Measurements from ENCODE around the gene SLC25A23.

The SLC25A23 gene

DNA sequence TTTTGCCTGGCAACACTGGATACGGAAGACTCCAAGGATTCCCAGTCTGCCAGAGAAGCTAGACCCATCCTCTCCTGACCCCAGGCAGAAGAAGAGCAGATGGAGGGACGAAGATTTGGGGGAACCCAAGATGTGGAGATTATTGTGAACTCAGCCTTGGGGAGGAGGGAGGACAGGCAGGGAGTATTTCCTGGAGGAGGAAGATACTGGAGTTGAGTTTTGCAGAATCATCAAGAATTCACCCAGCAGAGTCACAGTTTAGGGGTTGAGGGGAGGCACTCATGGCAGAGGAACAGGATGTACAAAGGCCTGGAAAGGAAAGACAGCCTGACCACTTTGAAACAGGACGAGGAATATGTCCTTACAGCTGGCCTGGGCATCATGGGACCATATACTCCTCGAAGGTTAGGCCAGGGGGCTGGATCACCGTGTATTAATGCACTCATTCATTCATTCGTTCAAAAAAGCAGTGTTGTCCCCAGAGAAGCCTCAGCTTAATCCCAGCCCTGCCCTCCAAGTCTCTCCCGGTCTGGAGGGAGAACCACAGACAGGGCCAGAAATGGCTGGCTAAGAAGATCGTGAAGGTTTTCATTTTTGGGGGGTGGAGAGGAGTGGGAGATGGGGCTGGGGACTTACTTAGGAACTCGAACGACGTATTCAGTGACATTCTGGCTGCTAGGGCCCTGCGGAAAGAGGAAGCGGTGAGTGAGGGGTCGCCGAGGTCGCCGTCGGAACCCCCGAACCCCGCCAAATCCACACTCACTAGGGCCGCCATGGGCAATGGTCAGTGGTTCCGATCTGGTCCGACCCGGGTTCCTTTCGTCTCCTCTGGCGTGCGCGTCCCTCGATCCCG is 67.1 kb downstream of the SLC25A23 start:
- no peaks in the 10 kb centered on the region for H4K20me1 ChIP-seq (ENCODE audit: insufficient read depth)
- H3K27ac ChIP-seq: peak overlapping the region; percentile 75

More for the DNA sequence above, 67.1 kb downstream of the SLC25A23 start:
- Histone ChIP-seq H3K4me2 (peak overlapping the region; percentile 68), H3K36me3 (ENCODE audit: insufficient read depth) (no peaks in the 10 kb centered on the region; the same call in 1 of the 2 replicates), H3K4me1 (ENCODE audit: low read depth, poor library complexity, severe bottlenecking) (peaks cover 12% of the 10 kb centered on the region), H3K27me3 (ENCODE audit: insufficient read depth, low read depth) (no peaks in the 10 kb centered on the region), H3K9ac (peak overlapping the region; percentile 77), H2AFZ (ENCODE audit: low read depth) (peak overlapping the region; percentile 97), H3K4me3 (IDR thresholded peaks at IDR 0.05; ENCODE audit: insufficient read depth, low read depth, low read length) (no peak overlapping the region), H3K79me2 (ENCODE audit: insufficient read depth, low read depth) (peaks cover 13% of the 10 kb centered on the region; the same call in 1 of the 2 replicates)
- TF ChIP-seq, protein P1, sequence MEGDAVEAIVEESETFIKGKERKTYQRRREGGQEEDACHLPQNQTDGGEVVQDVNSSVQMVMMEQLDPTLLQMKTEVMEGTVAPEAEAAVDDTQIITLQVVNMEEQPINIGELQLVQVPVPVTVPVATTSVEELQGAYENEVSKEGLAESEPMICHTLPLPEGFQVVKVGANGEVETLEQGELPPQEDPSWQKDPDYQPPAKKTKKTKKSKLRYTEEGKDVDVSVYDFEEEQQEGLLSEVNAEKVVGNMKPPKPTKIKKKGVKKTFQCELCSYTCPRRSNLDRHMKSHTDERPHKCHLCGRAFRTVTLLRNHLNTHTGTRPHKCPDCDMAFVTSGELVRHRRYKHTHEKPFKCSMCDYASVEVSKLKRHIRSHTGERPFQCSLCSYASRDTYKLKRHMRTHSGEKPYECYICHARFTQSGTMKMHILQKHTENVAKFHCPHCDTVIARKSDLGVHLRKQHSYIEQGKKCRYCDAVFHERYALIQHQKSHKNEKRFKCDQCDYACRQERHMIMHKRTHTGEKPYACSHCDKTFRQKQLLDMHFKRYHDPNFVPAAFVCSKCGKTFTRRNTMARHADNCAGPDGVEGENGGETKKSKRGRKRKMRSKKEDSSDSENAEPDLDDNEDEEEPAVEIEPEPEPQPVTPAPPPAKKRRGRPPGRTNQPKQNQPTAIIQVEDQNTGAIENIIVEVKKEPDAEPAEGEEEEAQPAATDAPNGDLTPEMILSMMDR (conservative IDR thresholded peaks at IDR 0.05; ENCODE audit: low read depth, low read length): no peak
